WERI-Rb-1 (cell line): ENCODE data around the gene ISYNA1.

ENCODE experiments used
- DNase-seq: peaks from one replicate; pipeline ENCODE4 v3.0.0-alpha.2; 2020
- H3K27ac ChIP-seq: fragments of 250-450 bp; sonication (Bioruptor Pico); 2 replicates; pipeline ENCODE4 v1.5.1; 2020; ENCODE audit warnings: mild to moderate bottlenecking, moderate library complexity
- H3K27me3 ChIP-seq: fragments of 250-450 bp; sonication (Bioruptor Pico); 2 replicates; pipeline ENCODE4 v1.5.1; 2021; ENCODE audit warnings: mild to moderate bottlenecking, low read depth, moderate library complexity; ENCODE audit not compliant: insufficient read depth, severe bottlenecking
- H3K36me3 ChIP-seq: fragments of 250-450 bp; sonication (Bioruptor Pico); 2 replicates; pipeline ENCODE4 v1.5.1; 2020; ENCODE audit warnings: mild to moderate bottlenecking, moderate library complexity
- H3K4me3 ChIP-seq: 2 replicates; pipeline ENCODE4 v1.5.1; 2011; ENCODE audit warnings: low read depth, mild to moderate bottlenecking, control low read depth, low read length
- H3K9me3 ChIP-seq: fragments of 250-450 bp; sonication (Bioruptor Pico); 2 replicates; pipeline ENCODE4 v1.5.1; 2021; ENCODE audit warnings: mild to moderate bottlenecking, moderate library complexity; ENCODE audit not compliant: severe bottlenecking
- TF ChIP-seq, protein P1 (sequence below): IDR thresholded peaks from 2 replicates; pipeline ENCODE4 v1.5.1; 2011; ENCODE audit warnings: low read depth, mild to moderate bottlenecking, control low read depth, inconsistent platforms, low read length

The ISYNA1 gene

DNA sequence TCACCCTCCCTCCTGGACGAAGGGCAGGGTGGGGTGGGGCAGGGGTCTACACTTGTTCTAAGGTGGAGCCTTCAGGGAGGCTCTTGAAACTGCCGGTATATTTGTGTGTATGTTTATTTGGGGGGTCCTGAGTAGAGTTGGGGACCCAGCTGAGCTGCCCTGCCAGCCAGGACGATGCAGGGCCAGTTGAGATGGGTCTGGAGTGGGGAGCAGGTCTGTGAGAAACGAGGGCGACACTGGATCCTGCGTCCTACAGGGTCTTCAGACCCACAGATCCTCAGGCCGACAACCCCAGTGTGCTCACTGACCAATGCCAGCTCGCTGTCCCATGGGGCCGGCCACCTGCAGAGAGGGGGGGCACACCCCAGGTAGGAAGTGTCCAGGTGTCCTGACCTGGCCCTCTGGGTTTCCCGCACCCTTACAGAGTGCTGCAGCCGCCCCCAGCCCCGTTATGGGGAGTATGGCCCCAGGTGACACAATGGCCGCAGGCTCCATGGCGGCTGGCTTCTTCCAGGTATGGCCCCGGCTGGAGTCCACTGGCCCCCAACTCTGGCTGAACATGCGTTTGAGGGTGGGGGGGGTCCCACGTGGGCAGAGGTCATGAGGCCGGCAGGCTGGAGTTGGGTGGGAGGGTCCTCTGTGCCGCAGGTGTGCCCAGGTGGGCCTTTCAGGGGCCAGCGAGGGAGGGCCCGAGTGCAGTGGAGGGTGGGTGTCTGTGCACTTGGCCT is 7.4 kb downstream of the ISYNA1 start:
- H3K27ac ChIP-seq, result peak overlapping the region; percentile 84
- TF ChIP-seq, protein P1, sequence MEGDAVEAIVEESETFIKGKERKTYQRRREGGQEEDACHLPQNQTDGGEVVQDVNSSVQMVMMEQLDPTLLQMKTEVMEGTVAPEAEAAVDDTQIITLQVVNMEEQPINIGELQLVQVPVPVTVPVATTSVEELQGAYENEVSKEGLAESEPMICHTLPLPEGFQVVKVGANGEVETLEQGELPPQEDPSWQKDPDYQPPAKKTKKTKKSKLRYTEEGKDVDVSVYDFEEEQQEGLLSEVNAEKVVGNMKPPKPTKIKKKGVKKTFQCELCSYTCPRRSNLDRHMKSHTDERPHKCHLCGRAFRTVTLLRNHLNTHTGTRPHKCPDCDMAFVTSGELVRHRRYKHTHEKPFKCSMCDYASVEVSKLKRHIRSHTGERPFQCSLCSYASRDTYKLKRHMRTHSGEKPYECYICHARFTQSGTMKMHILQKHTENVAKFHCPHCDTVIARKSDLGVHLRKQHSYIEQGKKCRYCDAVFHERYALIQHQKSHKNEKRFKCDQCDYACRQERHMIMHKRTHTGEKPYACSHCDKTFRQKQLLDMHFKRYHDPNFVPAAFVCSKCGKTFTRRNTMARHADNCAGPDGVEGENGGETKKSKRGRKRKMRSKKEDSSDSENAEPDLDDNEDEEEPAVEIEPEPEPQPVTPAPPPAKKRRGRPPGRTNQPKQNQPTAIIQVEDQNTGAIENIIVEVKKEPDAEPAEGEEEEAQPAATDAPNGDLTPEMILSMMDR, result no peak
- no peaks in the 10 kb centered on the region for H3K9me3 ChIP-seq
- no peak for DNase-seq
- H3K36me3 ChIP-seq, result peaks cover 33% of the 10 kb centered on the region
- no peak overlapping the region for H3K4me3 ChIP-seq
- H3K27me3 ChIP-seq, result no peaks in the 10 kb centered on the region

DNA sequence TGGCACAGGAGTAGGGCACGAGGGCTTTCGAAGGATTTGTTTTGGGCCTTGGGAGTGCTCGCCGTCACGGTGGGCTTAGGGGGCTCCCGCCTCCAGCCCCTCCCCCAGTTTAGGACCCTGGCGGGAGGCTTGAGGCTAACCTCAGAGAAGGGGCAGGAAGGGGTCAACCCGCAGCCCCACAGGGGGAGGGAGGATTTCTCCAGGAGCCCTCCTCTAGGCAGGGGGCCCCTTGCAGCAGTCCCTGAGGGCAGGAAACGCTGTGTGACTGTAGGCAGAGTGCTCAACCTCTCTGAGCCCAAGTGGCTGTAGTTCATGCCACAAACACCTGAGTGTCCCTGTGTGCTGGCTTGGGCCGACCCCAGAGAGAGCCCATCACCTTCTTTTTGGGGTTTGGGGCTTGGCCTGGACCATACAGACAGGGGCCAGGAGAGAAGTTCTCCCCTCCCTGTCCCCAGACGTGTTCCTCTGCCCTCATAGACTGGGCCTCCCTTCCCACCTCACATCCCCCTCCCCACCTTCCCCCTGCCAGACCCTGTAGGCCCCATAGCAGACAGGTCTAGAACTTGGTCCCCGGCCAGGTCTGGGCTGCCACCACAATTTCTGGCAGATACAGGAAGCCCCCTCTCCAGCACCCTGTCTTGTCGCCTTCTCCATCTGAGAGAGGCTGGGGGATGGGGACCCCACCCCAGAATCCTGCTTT is 8.1 kb downstream of the ISYNA1 start:
- Histone ChIP-seq H3K27me3 (no peaks in the 10 kb centered on the region), H3K9me3 (no peaks in the 10 kb centered on the region), H3K27ac (peak overlapping the region; percentile 84), H3K36me3 (peaks cover 26% of the 10 kb centered on the region), H3K4me3 (peak overlapping the region; percentile 44)
- TF ChIP-seq, protein P1, result no peak
- DNase-seq, result no peak

DNA sequence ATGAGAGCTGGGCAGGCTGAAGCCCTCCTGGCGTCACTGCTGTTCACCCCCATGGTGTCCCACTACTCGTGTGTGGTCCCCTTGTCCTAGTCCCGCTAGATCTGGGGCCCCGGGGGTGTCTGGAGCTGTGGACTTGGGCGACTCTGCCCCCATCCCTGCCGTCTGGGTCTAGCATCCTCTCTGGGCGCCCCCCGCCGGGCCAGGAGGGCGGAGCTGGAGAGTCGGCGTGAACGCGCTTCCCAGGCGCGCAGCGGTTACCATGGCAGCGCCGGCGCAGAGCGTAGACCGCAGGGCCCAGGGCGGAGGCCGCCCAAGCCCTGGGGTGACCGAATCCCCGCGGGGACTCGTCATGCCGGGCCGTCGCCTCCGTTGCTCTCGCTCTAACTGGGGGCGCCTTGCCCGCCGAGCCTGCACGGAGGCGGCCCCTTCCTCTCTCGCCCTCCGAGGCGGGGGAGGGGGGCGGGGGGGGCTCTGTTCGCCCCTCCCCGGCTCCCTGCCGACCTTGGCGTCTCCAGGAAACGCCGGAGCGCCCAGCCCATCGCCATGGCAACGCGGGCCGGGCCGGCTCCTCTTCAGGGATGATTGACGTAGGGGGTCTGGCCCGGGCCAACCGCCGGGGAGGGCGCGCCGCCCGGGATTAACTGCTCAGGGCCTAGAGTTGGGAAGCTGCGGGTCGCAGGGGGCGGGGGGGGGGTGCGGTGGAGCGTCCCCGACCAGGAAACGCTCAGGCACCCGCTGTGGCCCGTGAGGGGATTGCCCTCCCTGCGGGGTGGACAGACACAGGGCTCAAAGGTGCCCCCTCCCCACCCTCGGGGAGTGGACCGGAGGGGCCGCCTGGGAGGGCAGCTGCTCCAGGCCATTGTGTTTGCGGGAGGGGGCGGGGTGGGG is 8.9 kb downstream of the ISYNA1 start:
- DNase-seq, result peak; percentile 97
- H3K27ac ChIP-seq, result peak overlapping the region; percentile 84
- H3K4me3 ChIP-seq, result peak overlapping the region; percentile 44
- TF ChIP-seq, protein P1, result no peak
- no peaks in the 10 kb centered on the region for H3K9me3 ChIP-seq
- H3K27me3 ChIP-seq, result no peaks in the 10 kb centered on the region
- H3K36me3 ChIP-seq, result peaks cover 18% of the 10 kb centered on the region

DNA sequence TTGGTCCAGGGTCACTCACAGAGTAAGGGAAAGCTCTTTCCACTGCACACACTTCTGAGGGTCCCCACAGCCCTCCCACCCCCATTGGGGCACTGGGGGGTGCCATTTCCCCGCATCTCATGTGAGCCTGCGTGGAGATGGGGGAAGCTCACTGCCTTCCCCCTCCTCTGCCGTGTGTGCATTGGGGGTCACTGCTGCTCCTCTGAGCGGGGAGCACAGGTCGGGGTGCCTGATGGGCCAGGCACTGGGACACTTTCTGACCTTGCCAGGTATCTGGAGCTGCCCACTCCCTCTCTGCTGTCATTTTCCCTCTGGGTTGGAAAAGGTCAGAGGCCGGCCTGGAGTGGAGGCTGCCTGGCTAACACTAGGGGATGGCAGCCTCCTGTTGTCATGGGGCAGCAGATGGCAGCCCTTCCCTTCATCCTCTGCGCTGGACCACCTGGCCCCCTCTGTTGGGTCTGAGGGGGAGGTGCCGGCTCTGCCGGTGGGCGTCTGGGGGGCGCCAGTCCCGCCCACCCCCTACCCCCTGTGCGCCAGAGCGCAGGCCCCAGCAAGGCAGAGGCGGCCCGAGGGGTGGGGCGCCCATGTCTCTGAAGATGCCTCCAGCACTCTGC is 9.7 kb downstream of the ISYNA1 start:
- Histone ChIP-seq H3K27ac (peak overlapping the region; percentile 84), H3K4me3 (no peak overlapping the region), H3K27me3 (no peaks in the 10 kb centered on the region), H3K36me3 (peaks cover 19% of the 10 kb centered on the region), H3K9me3 (no peaks in the 10 kb centered on the region)
- TF ChIP-seq, protein P1, result no peak
- DNase-seq, result peak; percentile 54

DNA sequence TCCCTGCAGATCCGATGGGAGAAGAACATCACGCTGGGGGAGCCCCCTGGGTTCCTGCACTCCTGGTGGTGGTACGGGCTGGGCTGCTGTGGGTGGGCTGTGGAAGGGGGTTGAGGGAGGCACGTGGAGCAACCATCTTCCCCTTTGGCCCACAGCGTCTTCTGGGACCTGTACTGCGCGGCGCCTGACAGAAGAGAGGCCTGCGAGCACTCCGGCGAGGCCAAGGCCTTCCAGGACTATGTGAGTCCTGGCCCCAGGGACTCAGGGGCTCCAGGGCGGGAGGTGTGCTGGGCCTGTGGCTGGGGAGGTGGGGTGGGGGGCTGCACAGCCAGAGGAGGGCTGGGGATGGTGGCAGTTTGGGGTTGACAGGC is 10.2 kb downstream of the ISYNA1 start:
- no peaks in the 10 kb centered on the region for H3K27me3 ChIP-seq
- H3K9me3 ChIP-seq, result no peaks in the 10 kb centered on the region
- no peak overlapping the region for H3K4me3 ChIP-seq
- H3K27ac ChIP-seq, result peak overlapping the region; percentile 84
- H3K36me3 ChIP-seq, result peaks cover 18% of the 10 kb centered on the region
- no peak for DNase-seq
- TF ChIP-seq, protein P1, result no peak
